Duodenal mucosa (tissue), 2 donors: ENCODE results near the gene TEX47.

ENCODE experiments used
- H3K27ac ChIP-seq: one replicate; pipeline ENCODE4 v1.7.0; 2013; ENCODE audit warnings: low read depth, low read length
- H3K27me3 ChIP-seq, 2 donors: one replicate each; pipeline ENCODE4 v1.7.0; 2013; ENCODE audit warnings: low read length in 2 of 2, control low read depth in 1 of 2; ENCODE audit not compliant: insufficient read depth in 2 of 2, control insufficient read depth in 1 of 2
- H3K36me3 ChIP-seq, 2 donors: one replicate each; pipeline ENCODE4 v1.7.0; 2013; ENCODE audit warnings: low read length in 2 of 2, control low read depth in 1 of 2; ENCODE audit not compliant: insufficient read depth in 2 of 2, control insufficient read depth in 1 of 2
- H3K4me1 ChIP-seq, 2 donors: one replicate each; pipeline ENCODE4 v1.7.0; 2013; ENCODE audit warnings: low read length in 2 of 2, control low read depth in 1 of 2; ENCODE audit not compliant: insufficient read depth in 2 of 2, control insufficient read depth in 1 of 2
- H3K4me3 ChIP-seq, 2 donors: one replicate each; pipeline ENCODE4 v1.7.0; 2013; ENCODE audit warnings: low read length in 2 of 2, low read depth in 1 of 2
- H3K9ac ChIP-seq, 2 donors: one replicate each; pipeline ENCODE4 v1.7.0; 2013; ENCODE audit warnings: low read length in 2 of 2, low read depth in 1 of 2
- H3K9me3 ChIP-seq, 2 donors: one replicate each; pipeline ENCODE4 v1.7.0; 2013; ENCODE audit warnings: low read length in 2 of 2, control low read depth in 1 of 2; ENCODE audit not compliant: control insufficient read depth in 1 of 2

TEX47 gene

DNA sequence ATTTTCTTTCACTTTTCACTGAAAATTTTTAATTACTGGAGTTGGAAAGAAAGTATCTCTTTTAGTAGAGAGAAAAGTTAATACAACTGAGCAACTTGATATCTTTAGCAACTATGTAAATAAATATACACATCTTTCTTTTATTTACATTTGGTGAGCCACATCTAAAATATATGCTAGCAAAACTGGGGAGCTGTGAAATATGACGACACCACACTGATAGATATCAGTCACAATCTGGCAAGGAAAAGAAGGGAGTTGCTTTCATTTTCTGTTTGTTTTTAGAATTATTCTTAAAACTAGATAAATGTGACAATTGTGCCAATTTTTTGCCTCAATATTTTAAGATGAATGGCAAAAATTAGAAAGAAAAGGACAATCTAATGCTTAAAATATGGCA lies 38.7 kb downstream of the TEX47 start:
- Histone ChIP-seq H3K4me3 (no peak overlapping the region), H3K36me3 (no peaks in the 10 kb centered on the region), H3K9ac (no peak overlapping the region), H3K4me1 (no peaks in the 10 kb centered on the region), H3K9me3 (no peaks in the 10 kb centered on the region), H3K27me3 (peaks cover 14 to 33% of the 10 kb centered on the region in 2 donors), H3K27ac (no peak overlapping the region)

DNA sequence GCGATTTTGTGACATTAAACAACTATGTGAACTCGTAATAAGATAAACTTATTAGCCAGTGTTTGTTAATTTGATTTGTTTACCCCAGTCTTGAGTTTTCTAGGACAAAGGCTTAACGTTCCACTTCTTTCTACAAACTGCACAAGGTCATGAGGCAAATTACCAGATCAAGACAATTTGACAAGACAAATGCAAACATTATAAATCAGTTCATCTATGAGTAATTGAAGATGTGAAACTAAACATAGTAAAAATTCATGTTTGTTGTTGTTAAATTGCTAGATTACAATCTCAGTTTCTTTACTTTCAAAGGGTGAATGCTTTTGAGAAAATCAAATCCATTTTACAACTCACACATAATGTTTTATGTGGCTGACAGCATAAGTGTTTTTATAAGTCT lies 49.4 kb downstream of the TEX47 start:
- Histone ChIP-seq H3K4me1 (no peaks in the 10 kb centered on the region), H3K27me3 (no peaks in the 10 kb centered on the region), H3K9ac (no peak overlapping the region), H3K4me3 (no peak overlapping the region), H3K36me3 (no peaks in the 10 kb centered on the region), H3K27ac (no peak overlapping the region), H3K9me3 (no peaks in the 10 kb centered on the region)
